Endothelial cell of coronary artery (primary cell): Measurements from ENCODE around the gene AGRP. TPM values are rescaled to one million over a fixed set of nuclear protein-coding genes. Genes with fewer than 3 reads are reported as not detected.

ENCODE experiments used
- total RNA-seq: library from RNA; depleted of rRNA; stranded (reverse); fragments of >200 nt; gene quantifications from 2 replicates; pipeline ENCODE4 v1.2.3, GENCODE V29; 2014

Gene AGRP, protein sequence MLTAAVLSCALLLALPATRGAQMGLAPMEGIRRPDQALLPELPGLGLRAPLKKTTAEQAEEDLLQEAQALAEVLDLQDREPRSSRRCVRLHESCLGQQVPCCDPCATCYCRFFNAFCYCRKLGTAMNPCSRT
- not detected in 2 replicates for total RNA-seq

DNA sequence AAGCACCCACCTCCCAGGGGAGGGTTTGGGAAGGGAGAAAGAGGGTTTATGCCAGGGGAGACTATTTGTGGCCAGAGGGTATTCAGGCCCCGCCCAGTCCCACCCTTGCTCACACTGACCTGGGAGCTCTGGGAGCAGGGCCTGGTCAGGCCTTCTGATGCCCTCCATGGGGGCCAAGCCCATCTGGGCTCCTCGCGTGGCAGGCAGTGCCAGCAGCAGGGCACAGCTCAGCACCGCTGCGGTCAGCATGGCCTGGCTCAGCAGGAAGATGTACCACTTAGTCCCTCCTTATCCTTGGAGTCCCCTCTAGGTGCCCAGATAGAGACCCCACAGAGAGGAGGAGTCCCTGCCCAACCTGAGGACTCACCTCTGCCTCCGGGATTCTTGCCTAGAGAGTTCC lies at the start of gene AGRP:
TSS of gene AGRP (minus strand) at position 398 of the 400 bp plus-strand sequence. CDS start at position 249, 149 bp downstream.

DNA sequence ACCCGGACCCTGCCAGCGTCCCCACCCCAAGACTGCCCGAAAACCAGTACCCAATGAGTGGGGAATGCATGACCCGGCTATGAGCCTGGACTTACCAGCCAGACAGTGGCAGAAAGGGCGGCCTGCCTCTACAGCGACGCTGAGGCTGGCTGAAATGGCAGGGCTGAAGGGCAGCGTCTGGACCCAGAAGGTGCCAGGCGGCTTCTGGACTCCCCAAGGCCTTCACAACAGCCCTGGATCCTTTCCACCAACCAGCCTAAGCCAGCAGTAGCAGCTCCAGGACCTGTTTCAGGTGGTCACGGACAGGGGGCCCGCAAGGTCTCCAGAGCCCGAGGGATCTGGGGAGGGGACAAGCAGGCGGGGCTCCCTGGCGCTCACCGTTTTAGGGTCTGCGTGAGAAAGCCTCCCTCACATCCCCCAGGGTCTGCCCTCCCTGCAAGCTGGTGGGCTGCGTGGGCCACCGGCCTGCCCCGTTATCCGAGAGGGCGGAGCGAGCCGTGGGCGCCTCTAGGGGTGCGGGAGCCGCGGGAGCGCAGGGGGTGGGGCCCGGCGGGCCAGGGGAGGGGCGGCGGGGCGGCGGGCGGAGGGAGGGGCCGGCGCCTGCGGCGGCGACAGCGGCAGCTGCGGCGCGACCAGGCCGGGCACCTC lies 45.0 kb upstream of the AGRP start, which contains the start of gene RIPOR1:
TSS of gene RIPOR1 (plus strand) at position 608 of the 648 bp plus-strand sequence. CDS start 9,618 bp downstream, outside the sequence.

DNA sequence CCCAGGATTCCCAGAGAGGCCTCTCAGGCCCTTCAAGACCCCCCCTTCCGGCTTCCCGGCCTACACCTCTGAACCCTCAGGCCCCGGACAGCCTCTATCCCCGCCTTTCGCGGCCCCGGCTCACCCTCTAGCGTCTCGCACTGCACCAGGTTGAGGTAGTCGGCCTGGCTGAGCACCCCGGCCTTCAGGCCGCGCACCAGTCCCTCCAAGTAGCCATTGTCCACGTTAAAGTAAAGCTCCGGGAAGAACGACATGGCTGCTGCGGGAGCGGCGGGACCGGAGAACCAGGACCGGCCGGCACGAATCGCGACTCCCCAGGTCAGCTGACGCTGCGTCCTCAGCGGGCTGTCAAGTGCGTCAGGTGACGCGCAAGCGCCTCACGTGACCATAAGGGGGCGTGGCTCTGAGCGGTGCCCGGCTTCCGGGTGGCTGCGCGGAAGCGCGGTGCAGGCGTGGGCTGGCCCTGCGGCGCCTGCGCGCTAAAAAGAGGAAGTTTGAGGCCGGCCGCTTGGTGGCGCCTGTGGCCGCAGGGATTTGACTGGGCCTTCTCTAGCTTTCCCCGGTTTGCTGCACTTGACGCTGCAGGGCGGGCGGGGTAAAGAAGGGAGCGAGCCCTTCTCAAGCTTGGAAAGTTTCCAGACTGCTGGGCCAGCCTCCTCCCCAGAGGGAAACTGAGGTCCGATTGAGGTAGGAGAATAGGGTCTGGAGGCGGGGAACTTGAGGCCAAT lies 2.4 kb downstream of the AGRP start, which contains the start of gene ATP6V0D1:
TSS of gene ATP6V0D1 (minus strand) at position 325 of the 728 bp plus-strand sequence. CDS start at position 254, 71 bp downstream.

Other genes with a start within 250 kb of the AGRP start
- 26.5 and 29.4 TPM in 2 replicates for gene FHOD1, start 236.1 kb downstream of the AGRP start, total RNA-seq
- gene SLC9A5, start 234.6 kb downstream of the AGRP start, total RNA-seq, result 0.81 and 0.85 TPM in 2 replicates
- 26.9 and 27.6 TPM in 2 replicates for gene PLEKHG4, start 204.0 kb downstream of the AGRP start, total RNA-seq
- under 0.01 and 0.09 TPM in 2 replicates for gene KCTD19, start 156.8 kb downstream of the AGRP start, total RNA-seq
- 0.28 and 2.7 TPM in 2 replicates for gene LRRC36, start 156.7 kb downstream of the AGRP start, total RNA-seq
- 0.18 and 0.28 TPM in 2 replicates for gene TPPP3, start 90.0 kb downstream of the AGRP start, total RNA-seq
- 5.9 and 6.0 TPM in 2 replicates for gene ZDHHC1, start 67.1 kb downstream of the AGRP start, total RNA-seq
- gene HSD11B2, start 52.4 kb downstream of the AGRP start, total RNA-seq, result not detected in 2 replicates
- gene ATP6V0D1, start 2.4 kb downstream of the AGRP start, total RNA-seq, result 78.7 and 86.7 TPM in 2 replicates
- 43.0 and 68.8 TPM in 2 replicates for gene RIPOR1, start 45.3 kb upstream of the AGRP start, total RNA-seq
- 23.4 and 26.3 TPM in 2 replicates for gene CTCF, start 79.0 kb upstream of the AGRP start, total RNA-seq
- 0.28 and 0.36 TPM in 2 replicates for gene CARMIL2, start 161.6 kb upstream of the AGRP start, total RNA-seq
- 13.4 and 14.6 TPM in 2 replicates for gene ACD, start 176.7 kb upstream of the AGRP start, total RNA-seq
- 2.4 and 2.6 TPM in 2 replicates for gene PARD6A, start 177.4 kb upstream of the AGRP start, total RNA-seq
- gene ENKD1, start 183.2 kb upstream of the AGRP start, total RNA-seq, result 19.4 and 22.2 TPM in 2 replicates
- gene C16orf86, start 183.3 kb upstream of the AGRP start, total RNA-seq, result 0.99 and 1.2 TPM in 2 replicates
- gene GFOD2, start 235.8 kb upstream of the AGRP start, total RNA-seq, result 48.8 and 57.4 TPM in 2 replicates